ENCODE measurements around the gene VWF. TPM values are rescaled to one million over a fixed set of nuclear protein-coding genes. Genes with fewer than 3 reads are reported as not detected.

The VWF gene
- total RNA-seq, 1 experiment from 2014 or later: 0.48 TPM

- TF ChIP-seq EZH2 (IDR thresholded peaks at IDR 0.05; ENCODE audit: low read depth): no peak
- TF ChIP-seq CTCF (conservative IDR thresholded peaks at IDR 0.05): no peak
- CTCF ChIA-PET: no interaction called here
- no peaks in the 10 kb centered on the region for H4K20me1 ChIP-seq (ENCODE audit: insufficient read depth)
- H3K27me3 ChIP-seq (ENCODE audit: insufficient read depth, low read depth): peaks cover 58% of the 10 kb centered on the region
- no peak overlapping the region for H3K4me3 ChIP-seq
- POLR2A ChIA-PET (ENCODE audit: unreplicated experiment): no interaction called here
- H3F3A ChIP-seq (ENCODE audit: insufficient read depth, low read depth): no peaks in the 10 kb centered on the region
- H3K36me3 ChIP-seq (ENCODE audit: low read depth): no peaks in the 10 kb centered on the region
- H2AFZ ChIP-seq: no peak overlapping the region
- intact Hi-C loops (cut with micrococcal nuclease; ENCODE audit: unreplicated experiment): loop anchor here (5.0 to 10.0 kb wide), 3 partner anchors 549 to 709 kb away; partner anchors contain the start of genes GAPDH and NOP2
- no peak for DNase-seq
- H3K9me3 ChIP-seq (ENCODE audit: insufficient read depth, low read depth): no peaks in the 10 kb centered on the region
- H3K4me2 ChIP-seq: no peak overlapping the region
- H3K27ac ChIP-seq: no peak overlapping the region
- H3K9me2 ChIP-seq (ENCODE audit: insufficient read depth): no peaks in the 10 kb centered on the region
- BruUV-seq (replicated peaks): no TSS peak
- no peaks in the 10 kb centered on the region for H3K4me1 ChIP-seq (replicated peaks; ENCODE audit: insufficient read depth)
- H3K79me2 ChIP-seq (ENCODE audit: low read depth): no peaks in the 10 kb centered on the region
Observed at GRCh38 chr12:5985471-5985870, 139.0 kb downstream of the VWF start.

- Histone ChIP-seq H2AFZ (no peak overlapping the region), H4K20me1 (ENCODE audit: insufficient read depth) (no peaks in the 10 kb centered on the region), H3K9me3 (ENCODE audit: insufficient read depth, low read depth) (no peaks in the 10 kb centered on the region), H3K79me2 (ENCODE audit: low read depth) (no peaks in the 10 kb centered on the region), H3K4me2 (no peak overlapping the region), H3K4me1 (replicated peaks; ENCODE audit: insufficient read depth) (no peaks in the 10 kb centered on the region), H3K4me3 (no peak overlapping the region), H3K27me3 (ENCODE audit: insufficient read depth, low read depth) (peaks cover 61% of the 10 kb centered on the region), H3F3A (ENCODE audit: insufficient read depth, low read depth) (no peaks in the 10 kb centered on the region), H3K36me3 (ENCODE audit: low read depth) (no peaks in the 10 kb centered on the region), H3K9me2 (ENCODE audit: insufficient read depth) (no peaks in the 10 kb centered on the region), H3K27ac (no peak overlapping the region)
- DNase-seq: no peak
- intact Hi-C loops (cut with micrococcal nuclease; ENCODE audit: unreplicated experiment): loop anchor here (5.0 to 10.0 kb wide), 3 partner anchors 550 to 710 kb away; partner anchors contain the start of genes GAPDH and NOP2
- no TSS peak for BruUV-seq (replicated peaks)
- POLR2A ChIA-PET (ENCODE audit: unreplicated experiment): no interaction called here
- CTCF ChIA-PET: no interaction called here
- TF ChIP-seq CTCF (conservative IDR thresholded peaks at IDR 0.05) (no peak), EZH2 (IDR thresholded peaks at IDR 0.05; ENCODE audit: low read depth) (no peak)
Observed at GRCh38 chr12:5984873-5985272, 139.6 kb downstream of the VWF start.

DNA sequence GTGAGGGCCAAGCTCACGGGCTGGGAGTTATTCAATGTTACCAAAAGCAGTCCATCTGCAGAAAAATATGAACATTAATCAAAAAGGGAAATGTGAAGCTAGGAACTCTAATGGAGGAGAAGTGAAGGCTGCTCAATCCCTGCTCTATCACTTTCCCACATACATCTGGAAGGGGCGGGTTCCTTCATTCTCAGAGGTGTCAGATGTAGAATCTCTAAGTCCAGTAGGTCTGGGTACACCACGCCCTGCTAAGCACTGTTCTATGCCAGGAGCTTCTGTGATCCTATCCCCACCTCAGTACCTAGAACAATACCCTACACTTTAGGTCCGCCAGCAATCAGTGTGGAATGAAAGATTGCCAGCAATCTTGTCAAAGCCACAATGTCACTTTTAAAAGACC lies 142.4 kb downstream of the VWF start:
- CTCF ChIA-PET: no interaction called here
- no peak overlapping the region for H3K27ac ChIP-seq
- POLR2A ChIA-PET (ENCODE audit: unreplicated experiment): no interaction called here
- no peaks in the 10 kb centered on the region for H3K9me2 ChIP-seq (ENCODE audit: insufficient read depth)
- H3K9me3 ChIP-seq (ENCODE audit: insufficient read depth, low read depth): no peaks in the 10 kb centered on the region
- no peaks in the 10 kb centered on the region for H3F3A ChIP-seq (ENCODE audit: insufficient read depth, low read depth)
- intact Hi-C loops (cut with micrococcal nuclease; ENCODE audit: unreplicated experiment): loop anchor here (10.0 kb wide), 2 partner anchors 553 to 713 kb away; partner anchors contain the start of gene GAPDH
- no peaks in the 10 kb centered on the region for H3K36me3 ChIP-seq (ENCODE audit: low read depth)
- no peak overlapping the region for H3K4me3 ChIP-seq
- no peak for TF ChIP-seq CTCF (conservative IDR thresholded peaks at IDR 0.05)
- TF ChIP-seq EZH2 (IDR thresholded peaks at IDR 0.05; ENCODE audit: low read depth): no peak
- H2AFZ ChIP-seq: no peak overlapping the region
- H4K20me1 ChIP-seq (ENCODE audit: insufficient read depth): no peaks in the 10 kb centered on the region
- no peak overlapping the region for H3K4me2 ChIP-seq
- H3K4me1 ChIP-seq (replicated peaks; ENCODE audit: insufficient read depth): no peaks in the 10 kb centered on the region
- peaks cover 83% of the 10 kb centered on the region for H3K27me3 ChIP-seq (ENCODE audit: insufficient read depth, low read depth)
- H3K79me2 ChIP-seq (ENCODE audit: low read depth): no peaks in the 10 kb centered on the region
- BruUV-seq (replicated peaks): no TSS peak
- DNase-seq: no peak

All from PC-9 (cell line).